HG03025 (cell line): ENCODE measurements around the gene GP1BB.
"Not testable (repeated sequence)": the region's sequence is repeated elsewhere in the genome, so short reads cannot be mapped to it uniquely, and the experiment has no call there.

Source experiments
- ATAC-seq: cut with Tn5 transposase; IDR thresholded peaks from one replicate; pipeline ENCODE4 v1.9.1; 2021; ENCODE audit warnings: mild to moderate bottlenecking, moderate library complexity; ENCODE audit not compliant: unreplicated experiment, low FRiP score

The GP1BB gene

DNA sequence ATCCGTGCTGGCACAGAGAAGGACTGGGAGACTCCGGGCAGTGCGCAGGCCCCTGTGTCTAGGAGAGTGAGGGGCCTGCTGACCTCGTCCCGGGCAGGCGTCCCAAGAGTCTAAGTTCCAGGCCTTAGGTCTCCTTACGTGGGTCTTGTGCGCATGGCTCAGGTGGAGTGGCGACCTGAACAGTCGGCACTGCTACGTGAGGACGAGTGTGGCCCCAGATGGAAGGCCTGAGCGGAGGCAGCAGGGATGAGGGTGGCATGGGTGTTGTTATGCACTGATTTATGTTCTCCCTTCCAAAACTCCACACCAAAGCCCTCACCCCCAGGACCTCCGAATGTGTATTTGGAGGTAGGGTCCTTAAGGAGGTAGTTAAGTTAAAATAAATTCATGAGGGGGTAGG is 29.8 kb upstream of the GP1BB start:
- ATAC-seq: no peak

DNA sequence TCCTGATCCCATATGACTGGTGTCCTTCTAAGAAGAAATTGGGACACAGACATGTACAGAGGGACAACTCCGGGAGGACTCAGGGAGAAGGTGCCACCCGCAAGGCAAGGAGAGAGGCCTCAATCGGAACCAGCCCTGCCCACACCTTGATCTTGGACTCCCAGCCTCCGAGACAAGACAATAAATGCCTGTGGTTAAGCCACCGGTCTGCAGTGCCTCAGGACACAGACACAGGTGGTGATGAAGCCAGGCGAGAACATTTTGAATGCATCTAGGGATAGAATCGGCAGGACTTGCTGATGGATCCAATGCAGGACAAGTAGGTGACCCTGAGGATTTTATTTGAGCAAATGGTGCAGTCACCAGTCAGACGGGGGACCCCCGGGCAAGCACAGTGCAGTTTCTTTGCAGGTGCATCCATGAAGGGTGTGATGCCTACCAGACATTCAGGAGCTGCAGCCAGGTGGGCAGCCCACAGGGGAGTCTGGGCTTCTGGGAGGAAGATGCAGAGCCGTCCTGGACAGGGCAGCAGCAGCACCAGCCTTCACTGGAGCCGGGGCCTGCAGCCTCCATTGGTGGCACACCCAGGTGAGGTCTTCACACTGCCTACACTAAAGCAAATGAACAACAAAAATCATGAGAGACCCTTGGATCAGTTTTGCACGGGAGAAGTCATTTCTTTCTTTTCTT is 29.2 kb upstream of the GP1BB start:
- ATAC-seq: no peak

DNA sequence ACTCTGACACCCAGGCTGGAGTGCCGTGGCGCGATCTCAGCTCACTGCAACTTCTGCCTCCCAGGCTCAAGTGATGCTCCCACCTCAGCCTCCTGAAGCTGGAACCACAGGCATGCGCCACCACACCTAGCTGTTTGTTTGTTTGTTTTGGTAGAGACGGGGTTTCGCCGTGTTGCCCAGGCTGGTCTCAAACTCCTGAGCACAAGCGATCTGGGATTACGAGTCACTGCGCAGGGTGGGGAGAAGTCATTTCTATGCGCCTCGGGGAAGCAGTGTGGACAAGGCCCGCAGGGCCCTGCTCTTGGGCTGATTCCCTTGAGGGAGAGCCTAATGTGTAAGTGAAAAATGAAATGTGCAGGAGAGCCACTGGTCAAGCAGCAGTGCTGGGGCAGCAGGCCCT is 28.6 kb upstream of the GP1BB start:
- ATAC-seq: no peak

DNA sequence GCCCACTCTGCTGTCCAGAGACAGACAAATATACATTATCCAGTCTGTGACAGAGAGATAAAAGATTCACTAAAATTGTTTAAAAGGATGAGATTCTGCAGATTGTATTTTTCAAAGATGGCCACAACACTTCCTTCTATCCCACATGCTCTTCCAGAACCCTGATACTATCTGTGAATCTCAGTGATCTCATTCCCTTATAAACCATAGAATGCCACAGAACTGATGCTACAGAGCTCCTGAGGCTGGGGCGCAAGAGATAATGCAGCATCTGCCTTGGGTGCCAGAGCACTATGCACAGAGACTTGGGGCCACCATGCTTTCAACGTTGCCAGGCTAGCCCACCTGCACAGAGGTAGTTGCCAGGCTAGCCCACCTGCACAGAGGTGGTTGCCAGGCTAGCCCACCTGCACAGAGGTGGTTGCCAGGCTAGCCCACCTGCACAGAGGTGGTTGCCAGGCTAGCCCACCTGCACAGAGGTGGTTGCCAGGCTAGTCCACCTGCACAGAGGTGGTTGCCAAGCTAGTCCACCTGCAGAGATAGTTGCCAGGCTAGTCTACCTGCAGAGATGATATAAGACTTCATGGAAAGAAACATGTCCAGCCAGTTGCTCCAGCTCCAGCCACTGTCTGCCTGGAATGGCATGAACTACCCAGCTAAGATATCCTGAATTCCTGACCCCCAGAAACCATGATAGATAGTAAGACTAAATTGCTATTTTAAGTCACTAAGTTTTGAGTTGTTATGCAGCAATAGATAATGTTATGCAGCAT is 26.6 kb upstream of the GP1BB start:
- no peak for ATAC-seq

DNA sequence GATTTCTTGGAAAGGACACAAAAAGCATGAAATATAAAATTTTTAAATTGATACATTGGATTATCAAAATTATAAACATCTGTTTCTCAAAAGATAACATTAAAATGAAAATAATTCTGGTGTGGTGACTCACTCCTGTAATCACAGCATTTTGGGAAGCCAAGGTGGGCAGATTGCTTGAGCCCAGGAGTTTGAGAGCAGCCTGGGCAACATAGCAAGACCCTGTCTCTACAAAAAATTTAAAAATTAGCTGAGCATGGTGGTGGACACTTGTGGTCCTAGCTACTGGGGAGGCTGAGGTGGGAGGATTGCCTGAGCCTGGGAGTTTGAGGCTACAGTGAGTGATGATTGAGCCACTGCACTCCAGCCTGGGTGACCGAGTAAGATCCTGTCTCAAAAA is 25.5 kb upstream of the GP1BB start:
- not testable (repeated sequence) for ATAC-seq

DNA sequence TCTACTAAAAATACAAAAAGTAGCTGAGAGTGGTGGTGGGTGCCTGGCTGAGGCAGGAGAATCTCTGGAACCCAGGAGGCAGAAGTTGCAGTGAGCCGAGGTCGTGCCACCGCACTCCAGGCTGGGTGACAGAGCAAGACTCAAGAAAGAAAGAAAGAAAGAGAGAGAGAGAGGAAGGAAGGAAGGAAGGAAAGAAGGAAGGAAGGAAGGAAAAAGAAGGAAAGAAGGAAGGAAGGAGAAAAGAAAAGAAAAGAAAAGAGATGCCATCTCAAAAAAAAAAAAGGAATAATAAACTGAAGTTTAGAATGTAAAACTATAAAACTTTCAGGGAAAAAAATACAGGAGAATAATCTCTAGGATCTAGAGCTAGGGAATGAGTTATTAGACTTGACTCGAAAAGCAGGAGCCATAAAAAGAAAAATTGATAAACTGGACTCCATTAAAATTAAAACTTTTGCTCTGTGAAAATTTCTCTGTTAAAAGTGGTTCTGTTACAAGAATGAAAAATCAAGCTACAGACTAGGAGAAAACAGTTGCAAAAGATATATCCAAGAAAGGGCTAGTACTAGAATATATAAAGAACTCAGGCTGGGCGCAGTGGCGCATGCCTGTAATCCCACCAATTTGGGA is 22.4 kb upstream of the GP1BB start:
- no peak for ATAC-seq

DNA sequence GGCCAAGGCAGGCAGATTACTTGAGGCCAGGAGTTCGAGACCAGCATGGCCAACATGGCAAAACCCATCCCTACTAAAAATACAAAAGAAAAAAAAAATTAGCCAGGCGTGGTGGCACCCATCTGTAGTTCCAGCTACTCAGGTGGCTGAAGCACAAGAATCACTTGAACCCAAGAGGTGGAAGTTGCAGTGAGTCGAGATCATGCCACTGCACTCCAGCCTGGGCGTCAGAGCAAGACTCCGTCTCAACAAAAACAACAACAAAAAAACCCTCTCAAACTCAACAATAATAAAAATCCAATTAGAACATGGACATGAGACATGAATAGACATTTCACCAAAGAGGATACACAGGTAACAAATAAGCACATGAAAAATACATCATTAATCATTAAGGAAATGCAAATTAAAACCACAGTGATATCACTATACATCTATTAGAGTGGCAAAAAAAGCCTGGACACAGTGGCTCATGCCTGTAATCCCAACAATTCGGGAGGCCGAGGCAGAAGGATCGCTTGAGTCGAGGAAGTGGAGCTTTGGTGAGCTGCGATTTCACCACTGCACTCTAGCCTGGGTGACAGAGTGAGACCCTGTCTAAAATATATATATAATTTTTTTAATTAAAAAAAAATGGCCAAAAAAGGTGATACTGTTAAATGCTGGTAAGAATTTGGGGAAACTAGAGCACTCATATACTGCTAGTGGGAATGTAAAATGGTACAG is 21.8 kb upstream of the GP1BB start:
- no peak for ATAC-seq

DNA sequence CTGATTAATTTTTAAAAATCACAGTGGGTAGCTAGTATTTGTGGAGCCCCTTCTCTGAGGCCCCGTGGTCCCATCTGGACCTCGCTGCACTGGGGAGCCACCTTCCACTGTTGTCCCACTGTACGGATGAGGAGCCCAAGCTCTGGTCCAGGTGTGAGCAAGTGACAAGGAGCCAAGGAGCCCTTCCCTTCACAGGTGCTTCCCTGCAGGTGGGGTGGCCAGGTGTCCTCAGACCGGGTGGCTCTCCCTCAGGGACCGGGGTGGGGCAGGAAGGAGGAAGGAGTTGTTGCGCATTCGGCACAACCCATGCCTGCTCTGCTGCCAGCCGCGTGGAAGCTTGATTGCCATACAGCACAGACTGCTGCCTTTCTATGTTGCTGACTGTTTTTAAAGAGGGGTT is 19.5 kb upstream of the GP1BB start:
- ATAC-seq: no peak

DNA sequence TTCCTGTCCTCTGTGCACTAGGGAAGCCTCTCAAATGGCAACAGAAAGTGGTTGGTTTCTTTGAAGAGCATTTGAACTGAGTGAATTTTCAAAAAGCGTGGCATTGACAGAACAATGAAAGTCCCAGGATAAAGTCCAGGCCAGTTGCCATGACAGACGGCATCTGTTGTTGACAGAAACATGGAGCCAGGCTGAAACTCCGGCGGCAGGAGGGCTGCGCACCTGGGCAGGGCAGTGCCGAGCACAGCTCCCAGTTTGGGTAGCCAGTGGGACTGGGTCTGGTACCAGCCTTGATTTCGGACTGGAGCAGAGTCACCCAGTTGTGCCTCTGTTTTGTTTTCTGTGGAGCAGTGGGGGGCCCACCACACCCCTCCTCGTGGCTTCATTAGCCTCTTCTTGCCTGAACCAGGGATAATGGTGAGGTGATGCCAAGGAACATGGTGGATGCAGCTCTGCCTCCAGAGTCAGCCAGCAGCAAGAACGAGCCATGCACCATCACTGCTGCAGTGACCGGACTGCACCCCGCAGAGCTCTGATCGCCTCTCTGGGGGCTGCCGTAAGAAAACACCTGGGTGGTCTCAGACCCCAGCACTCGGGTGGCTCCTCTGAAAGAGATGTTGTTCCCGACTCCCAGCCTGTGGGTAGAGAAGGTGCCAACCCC is 18.9 kb upstream of the GP1BB start:
- ATAC-seq: no peak

DNA sequence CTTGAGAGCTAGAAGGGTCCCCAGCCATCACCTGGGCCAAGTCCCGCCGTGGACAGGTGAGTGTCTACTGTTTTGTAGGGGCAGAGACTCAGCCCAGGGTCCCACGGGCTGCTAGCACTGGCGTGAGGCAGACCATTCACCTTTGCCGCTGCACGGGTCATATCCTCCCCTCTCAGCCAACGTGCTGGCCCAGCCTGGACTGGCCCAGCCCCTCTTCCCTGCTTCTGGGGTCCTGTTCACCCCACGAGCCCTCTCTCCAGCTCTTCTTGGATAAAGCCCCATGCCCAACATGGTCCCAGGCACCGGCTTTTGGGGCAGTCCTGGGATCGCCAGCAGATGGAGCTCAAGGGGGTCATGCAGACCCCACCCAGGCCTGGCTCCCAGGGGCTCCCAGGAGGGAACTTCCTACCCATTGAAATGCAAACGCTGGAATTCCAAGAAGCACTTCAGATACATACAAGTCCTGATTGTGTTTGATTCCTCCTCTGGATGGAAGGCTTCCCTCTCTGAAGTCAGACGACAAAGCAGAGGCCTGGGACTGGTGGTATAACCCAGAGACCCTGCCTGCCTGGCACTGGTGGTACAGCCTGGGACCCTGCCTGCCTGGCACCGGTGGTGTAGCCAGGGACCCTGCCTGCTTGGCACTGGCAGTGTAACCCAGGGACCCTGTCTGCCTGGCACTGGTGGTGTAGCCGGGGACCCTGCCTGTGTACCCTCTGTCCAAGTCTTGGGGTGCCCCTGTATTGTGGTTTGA is 18.0 kb upstream of the GP1BB start:
- no peak for ATAC-seq

DNA sequence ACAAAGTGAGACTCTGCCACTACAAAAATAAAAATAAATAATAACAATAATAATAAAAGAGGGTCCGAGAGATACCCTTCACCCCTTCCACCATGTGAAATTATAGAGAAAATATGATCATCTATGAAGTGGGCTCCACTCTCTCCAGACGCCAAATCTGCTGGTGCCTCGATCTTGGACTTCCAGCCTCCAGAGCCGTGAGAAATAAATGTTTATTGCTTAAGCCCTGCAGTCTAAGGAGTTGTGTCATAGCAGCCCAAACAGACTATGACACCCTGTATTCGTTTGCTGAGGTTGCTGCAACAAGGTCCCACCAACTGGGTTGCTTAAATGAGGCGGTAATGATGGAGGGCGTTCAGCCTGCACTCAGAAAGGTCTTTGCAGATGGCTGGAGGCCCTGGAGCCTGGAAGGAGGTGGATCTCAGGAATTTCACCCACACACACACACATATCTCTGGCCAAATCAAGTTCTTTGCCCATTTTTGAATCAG is 16.6 kb upstream of the GP1BB start:
- ATAC-seq: no peak

DNA sequence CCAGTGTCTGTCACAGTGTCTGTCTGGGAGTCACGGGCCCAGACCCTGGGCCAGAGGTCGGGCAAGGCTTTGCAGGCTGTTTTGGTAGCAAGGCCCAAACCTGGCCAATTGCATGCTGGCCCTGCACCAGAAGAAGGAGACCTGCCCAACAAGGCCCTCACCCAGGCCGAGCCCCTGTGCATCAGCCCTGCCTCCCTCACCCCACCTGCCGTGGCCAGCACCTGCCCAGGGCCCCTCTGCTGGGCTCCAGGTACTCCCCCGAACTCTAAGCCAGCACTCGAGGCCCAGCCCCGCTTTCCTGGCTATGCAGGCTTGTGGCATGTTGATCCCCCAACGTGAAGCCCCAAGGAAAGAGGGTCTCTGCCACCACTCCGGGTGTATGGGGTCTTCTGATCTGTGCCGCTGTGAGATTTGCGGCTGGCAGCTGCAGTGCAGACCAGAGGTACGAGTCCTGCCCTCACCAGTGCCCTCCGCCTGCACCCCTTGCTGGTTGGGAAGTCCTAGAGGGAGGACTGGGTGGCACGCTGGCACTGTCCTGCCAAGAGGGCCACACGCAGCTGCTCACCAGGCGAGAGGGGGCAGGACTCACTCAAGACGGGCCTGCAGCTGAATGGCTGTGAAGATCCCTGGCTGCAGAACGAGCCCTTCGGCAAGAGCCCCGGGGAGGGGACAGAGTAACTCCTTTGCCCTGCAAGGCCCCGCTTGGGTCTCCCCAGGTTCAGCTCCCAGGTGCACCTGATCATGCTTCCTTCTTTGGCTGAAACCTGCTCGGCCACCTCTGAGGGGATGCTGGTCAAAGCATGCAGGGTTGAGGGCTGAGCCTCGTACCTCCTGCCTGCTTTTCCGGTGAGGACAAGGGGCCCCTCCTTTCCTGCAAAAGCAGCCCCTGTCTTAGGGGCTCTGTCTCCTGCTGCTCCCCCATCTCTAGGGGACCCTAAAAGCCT is 15.7 kb upstream of the GP1BB start:
- ATAC-seq: no peak

DNA sequence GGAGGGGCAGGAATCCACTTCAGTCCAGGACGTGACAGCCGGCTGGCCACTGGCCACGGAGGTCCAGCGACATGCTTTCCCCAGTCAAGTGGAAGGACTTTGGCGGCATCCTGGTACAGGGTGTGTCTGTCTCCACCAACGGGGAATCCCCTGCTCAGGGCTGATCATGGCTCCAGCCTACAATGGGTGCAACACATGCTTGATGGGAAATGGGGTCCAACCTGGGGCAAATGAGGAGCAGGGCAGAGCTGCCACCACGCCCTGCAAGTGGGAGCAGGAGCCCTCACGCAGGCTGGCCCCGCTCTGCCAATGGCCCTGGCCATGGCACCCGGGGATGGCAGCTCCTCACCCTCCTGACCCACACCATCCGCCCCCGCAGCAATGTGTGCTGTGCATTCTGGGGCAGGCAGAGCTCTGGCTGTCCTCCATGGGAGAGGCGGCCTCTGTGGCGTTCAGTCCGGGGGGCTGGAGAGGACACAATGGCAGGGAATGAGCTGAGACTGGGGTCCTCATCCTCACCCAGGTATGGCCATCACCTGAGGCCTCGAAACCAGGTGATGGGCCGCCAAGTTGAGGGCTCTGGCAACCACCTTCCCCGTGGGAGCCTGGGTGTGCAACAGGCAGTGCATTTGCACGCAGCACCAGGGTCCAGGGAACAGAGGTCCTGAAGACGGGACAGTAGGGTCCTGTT is 14.9 kb upstream of the GP1BB start:
- ATAC-seq: no peak

DNA sequence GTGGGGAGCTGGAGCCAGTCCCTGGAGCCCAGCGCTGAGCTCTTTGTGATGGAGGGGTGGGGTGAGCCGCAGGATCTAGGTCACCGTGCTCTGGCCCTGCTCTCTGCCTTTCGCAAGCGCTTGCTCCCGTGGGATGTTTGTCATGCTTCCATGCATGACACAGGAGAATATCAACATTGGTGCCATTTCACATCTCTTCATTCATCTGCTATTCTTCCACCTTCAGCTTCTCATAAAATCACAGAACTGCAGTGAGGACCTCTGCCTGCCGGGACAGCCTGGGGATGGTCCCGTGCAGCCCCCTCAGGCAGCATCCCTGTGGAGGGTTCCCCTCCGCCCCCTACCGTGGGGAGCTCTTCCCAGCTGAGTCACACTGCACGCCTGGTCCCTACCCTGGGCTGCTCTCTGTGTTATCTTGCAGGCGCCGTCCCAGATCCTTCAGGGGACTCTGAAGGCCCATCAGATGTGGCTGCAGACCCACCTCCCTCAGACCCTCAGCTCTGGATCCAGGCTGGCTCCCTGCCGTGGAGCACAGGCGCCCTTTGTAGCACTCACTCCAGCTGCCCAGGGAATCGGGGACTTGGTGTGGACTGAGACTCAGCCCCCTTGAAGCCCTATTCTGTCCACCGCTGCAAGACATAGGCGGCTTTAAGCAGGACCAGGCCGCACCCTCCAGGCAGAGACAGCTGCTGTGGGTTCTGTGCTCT is 14.1 kb upstream of the GP1BB start:
- ATAC-seq: no peak

DNA sequence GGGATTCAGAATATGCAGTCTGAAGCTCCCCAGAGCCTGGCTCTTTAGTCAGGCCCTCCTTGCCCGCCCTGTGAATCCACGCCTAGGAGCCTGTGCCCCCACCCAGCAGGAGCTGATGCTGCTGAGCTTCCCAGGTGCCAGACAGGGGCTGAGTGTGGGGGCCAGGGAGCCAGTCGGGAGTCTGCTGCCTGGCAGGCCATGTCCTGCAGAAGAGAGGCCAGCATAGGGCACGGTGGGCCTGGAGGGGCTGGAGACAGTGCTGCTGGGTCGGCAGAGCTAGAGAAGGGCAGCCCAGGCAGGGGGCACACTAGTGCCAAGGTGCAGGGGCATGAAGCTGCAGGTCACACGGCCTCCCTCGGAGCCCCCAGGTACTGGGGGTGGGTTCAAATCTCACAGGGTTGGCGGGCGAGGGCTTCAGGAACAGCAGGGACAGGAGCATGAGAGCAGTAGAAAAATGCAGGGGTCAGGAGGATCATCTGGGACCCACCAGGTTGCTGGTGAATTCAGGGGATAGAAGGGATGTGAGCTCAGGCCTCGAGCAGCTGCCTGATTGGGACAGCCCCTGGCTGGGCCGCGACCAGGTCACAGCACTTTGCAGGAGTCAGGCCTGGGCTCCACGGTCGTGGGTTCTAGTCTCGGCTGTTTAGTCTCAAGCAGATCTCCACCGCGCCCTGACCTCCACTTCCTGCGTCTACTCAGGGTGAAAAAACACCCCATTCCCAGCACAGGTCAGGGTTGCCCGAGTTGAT is 13.1 kb upstream of the GP1BB start:
- ATAC-seq: no peak

DNA sequence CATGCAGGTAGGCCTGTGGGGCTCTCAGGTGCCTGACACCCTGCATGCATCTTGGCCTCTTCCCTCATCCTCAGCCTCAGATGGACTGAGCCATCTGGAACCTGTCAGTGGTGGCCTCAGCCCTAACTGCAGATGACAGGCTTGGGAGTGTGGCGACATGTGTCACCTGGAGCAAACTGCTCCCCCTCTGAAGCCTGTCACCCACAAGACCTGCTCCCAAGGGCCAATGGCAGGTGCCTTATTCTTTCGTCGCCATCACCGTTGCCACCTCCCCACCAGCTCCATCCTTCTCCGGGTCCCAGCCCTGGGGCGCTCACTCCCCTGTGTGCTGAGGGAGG is 12.6 kb upstream of the GP1BB start:
- no peak for ATAC-seq

DNA sequence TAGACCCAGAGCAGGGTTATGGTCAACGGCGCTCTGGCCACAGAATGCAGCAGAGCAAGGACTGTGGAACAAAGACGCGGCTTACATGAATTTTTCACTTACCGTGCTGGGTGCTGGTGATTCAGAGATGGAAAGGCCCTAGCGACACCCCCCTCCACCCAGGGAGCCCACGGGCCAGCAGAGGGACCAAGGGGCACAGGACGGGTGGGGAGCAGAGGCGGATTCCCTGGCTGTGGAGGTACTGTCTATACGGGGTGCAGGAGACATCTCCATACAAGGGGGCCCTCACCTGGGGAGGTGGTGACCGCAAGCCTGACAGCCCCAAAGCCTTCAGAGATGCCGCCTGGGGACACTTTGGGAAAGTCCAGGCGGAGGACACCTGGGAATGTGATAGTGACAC is 10.1 kb upstream of the GP1BB start:
- no peak for ATAC-seq
